Islet of Langerhans (tissue), 1 donor: ENCODE results near the gene S1PR1.
"Not testable (repeated sequence)": the region's sequence is repeated elsewhere in the genome, so short reads cannot be mapped to it uniquely, and the experiment has no call there.

Experiments
- FAIRE-seq: peaks from one replicate; lab custom pipeline; 2011; peaks lifted over from hg19 to GRCh38; lab: Jason Lieb, UNC

Gene S1PR1

GRCh38 chr1:101219924-101220870, 16.6 kb upstream of the S1PR1 start:
- FAIRE-seq: no peak

- FAIRE-seq: no peak
These were observed 15.9 kb upstream of the S1PR1 start for GRCh38 chr1:101220906-101221305.

- no peak for FAIRE-seq
These were observed 14.8 kb upstream of the S1PR1 start for GRCh38 chr1:101221945-101222429.

GRCh38 chr1:101227837-101228236, 9.0 kb upstream of the S1PR1 start:
- no peak for FAIRE-seq

GRCh38 chr1:101228424-101229134, 8.2 kb upstream of the S1PR1 start:
- FAIRE-seq: no peak

- FAIRE-seq: not testable (repeated sequence)
These were observed 4.6 kb upstream of the S1PR1 start for GRCh38 chr1:101232182-101232581.

GRCh38 chr1:101233495-101233894, 3.3 kb upstream of the S1PR1 start:
- no peak for FAIRE-seq

GRCh38 chr1:101235216-101235695, 1.6 kb upstream of the S1PR1 start:
- no peak for FAIRE-seq

GRCh38 chr1:101235696-101236515, 913 bp upstream of the S1PR1 start:
- FAIRE-seq: no peak

- FAIRE-seq: no peak
These were observed 514 bp downstream of the S1PR1 start for GRCh38 chr1:101237229-101237837.

- no peak for FAIRE-seq
These were observed 1.3 kb downstream of the S1PR1 start for GRCh38 chr1:101238031-101238628.

GRCh38 chr1:101238681-101239094, 1.9 kb downstream of the S1PR1 start:
- no peak for FAIRE-seq

GRCh38 chr1:101239095-101240040, 2.5 kb downstream of the S1PR1 start:
- no peak for FAIRE-seq

- FAIRE-seq: no peak
These were observed 3.2 kb downstream of the S1PR1 start for GRCh38 chr1:101240041-101240430.

- no peak for FAIRE-seq
These were observed 4.8 kb downstream of the S1PR1 start for GRCh38 chr1:101241485-101242225.

- FAIRE-seq: no peak
These were observed 5.7 kb downstream of the S1PR1 start for GRCh38 chr1:101242324-101243050.

GRCh38 chr1:101243751-101244150, 6.9 kb downstream of the S1PR1 start:
- no peak for FAIRE-seq

- no peak for FAIRE-seq
These were observed 8.0 kb downstream of the S1PR1 start for GRCh38 chr1:101244842-101245241.
